ENCODE measurements around the gene KRTAP22-1.

The KRTAP22-1 gene

DNA sequence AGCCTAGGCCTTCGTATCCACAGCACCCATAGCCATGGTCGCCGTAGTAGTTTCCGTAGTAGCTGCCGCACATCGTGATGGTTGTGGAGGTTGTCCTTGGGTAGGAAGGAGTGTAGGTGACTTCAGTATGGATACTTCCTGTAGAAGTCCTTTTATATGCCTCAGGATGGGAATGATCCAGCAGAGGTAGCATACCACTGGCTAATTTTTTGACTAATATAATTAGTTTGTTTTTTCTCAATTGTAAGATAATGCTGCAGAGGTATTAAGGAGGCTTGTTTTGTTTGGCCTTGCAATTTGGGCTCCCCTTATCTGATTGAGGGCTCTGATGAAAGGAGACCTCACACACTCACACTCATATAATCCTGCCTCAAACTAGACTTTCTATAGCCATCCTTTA is 2.1 kb upstream of the KRTAP22-1 start, which contains the start of gene KRTAP6-2:
Gene KRTAP6-2 (minus strand): TSS at position 101 of the 400 bp plus-strand sequence. CDS start 28 bp downstream, at position 73.
- TF ChIP-seq, protein P1, sequence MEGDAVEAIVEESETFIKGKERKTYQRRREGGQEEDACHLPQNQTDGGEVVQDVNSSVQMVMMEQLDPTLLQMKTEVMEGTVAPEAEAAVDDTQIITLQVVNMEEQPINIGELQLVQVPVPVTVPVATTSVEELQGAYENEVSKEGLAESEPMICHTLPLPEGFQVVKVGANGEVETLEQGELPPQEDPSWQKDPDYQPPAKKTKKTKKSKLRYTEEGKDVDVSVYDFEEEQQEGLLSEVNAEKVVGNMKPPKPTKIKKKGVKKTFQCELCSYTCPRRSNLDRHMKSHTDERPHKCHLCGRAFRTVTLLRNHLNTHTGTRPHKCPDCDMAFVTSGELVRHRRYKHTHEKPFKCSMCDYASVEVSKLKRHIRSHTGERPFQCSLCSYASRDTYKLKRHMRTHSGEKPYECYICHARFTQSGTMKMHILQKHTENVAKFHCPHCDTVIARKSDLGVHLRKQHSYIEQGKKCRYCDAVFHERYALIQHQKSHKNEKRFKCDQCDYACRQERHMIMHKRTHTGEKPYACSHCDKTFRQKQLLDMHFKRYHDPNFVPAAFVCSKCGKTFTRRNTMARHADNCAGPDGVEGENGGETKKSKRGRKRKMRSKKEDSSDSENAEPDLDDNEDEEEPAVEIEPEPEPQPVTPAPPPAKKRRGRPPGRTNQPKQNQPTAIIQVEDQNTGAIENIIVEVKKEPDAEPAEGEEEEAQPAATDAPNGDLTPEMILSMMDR (IDR thresholded peaks at IDR 0.05; ENCODE audit: control insufficient read depth, extremely low read depth, insufficient read depth) = no peak
- no peak for DNase-seq (ENCODE audit: low read depth)
- no peak within 1 kb of the TSS for H3K4me3 ChIP-seq (ENCODE audit: low read depth, low read length)

DNA sequence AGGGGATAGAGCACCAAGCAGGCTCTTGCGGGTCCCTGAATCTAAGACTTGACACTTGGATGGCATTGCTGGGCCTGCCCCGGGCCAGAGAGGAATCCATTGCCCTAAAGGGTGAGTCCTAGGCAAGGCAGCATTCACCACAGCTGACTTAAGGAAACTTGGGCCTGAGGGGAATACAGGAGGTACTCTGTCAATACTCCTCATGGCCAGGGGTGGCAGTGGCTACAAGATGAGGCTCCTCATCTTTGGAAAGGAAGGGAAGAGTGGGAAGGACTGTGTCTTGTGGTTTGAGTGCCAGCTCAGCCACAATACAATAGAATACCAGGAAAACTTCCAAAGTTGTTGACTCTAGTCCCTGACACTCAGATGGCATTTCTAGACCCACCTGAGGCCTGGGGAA is 5.1 kb downstream of the KRTAP22-1 start:
- TF ChIP-seq, protein P1 (IDR thresholded peaks at IDR 0.05; ENCODE audit: control insufficient read depth, extremely low read depth, insufficient read depth) = no peak
- no peak for DNase-seq (ENCODE audit: low read depth)
- no peak overlapping the region for H3K4me3 ChIP-seq (ENCODE audit: low read depth, low read length)

DNA sequence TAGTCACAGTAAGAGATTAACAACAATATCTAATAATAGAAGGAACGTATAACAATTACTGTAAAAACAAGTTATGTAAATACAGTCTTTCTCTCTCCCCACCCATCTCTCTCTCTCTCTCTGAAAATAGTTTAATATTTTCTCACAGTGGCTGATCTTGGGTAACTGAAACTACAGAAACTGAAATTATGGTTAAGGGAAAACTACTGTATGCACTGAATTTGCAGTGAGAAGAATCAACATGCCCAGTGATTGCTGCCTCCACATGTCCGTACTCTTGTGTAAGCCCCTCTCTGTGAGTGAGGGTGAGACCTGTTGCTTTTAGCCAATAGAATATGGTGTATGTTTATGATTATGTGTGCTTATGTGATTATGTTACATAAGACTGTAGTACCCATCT is 11.2 kb downstream of the KRTAP22-1 start:
- no peak for DNase-seq (ENCODE audit: low read depth)
- no peak overlapping the region for H3K4me3 ChIP-seq (ENCODE audit: low read depth, low read length)
- TF ChIP-seq, protein P1 (IDR thresholded peaks at IDR 0.05; ENCODE audit: control insufficient read depth, extremely low read depth, insufficient read depth) = no peak

DNA sequence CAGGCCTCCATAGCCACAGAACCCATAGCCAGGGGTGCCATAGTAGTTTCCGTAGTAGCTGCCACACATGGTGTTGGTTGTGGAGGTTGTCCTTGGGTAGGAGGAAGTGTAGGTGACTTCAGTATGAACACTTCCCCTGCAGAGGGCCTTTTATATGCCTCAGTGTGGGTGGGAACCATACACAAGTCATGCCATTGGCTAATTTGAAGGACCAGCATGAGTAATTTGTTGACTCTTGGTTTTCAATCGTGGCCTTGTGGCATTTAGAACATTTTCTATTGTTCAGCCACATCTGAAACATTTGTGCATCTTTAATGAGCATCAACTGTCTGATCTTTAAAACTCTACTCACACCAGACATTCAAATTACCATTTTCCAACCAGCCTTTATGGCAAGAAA is 12.9 kb downstream of the KRTAP22-1 start, which contains the start of gene KRTAP6-1:
Gene KRTAP6-1 (minus strand): TSS at position 95 of the 400 bp plus-strand sequence. CDS start 26 bp downstream, at position 69.
- H3K4me3 ChIP-seq (ENCODE audit: low read depth, low read length) = no peak within 1 kb of the TSS
- TF ChIP-seq, protein P1 (IDR thresholded peaks at IDR 0.05; ENCODE audit: control insufficient read depth, extremely low read depth, insufficient read depth) = no peak
- no peak for DNase-seq (ENCODE audit: low read depth)

DNA sequence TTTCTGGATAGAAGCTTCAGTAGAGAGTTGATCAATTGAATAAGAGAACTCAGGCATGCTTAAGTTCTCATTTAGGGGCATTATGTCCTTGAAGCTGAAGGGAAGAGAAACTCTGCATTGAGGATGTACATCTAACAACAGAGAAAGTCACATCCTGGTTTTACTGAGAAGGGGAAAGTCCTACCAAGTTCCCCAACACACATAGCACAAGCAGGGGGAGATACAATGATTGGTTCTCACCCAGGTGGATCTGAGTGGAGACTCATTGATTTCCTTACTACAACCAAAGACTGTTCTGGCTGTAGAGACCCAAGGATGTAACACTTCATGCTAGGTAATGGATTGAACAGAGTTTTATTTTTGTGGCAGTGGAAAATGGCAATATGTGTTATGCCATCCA is 14.3 kb downstream of the KRTAP22-1 start:
- no peak for DNase-seq (ENCODE audit: low read depth)
- TF ChIP-seq, protein P1 (IDR thresholded peaks at IDR 0.05; ENCODE audit: control insufficient read depth, extremely low read depth, insufficient read depth) = no peak
- no peak overlapping the region for H3K4me3 ChIP-seq (ENCODE audit: low read depth, low read length)

DNA sequence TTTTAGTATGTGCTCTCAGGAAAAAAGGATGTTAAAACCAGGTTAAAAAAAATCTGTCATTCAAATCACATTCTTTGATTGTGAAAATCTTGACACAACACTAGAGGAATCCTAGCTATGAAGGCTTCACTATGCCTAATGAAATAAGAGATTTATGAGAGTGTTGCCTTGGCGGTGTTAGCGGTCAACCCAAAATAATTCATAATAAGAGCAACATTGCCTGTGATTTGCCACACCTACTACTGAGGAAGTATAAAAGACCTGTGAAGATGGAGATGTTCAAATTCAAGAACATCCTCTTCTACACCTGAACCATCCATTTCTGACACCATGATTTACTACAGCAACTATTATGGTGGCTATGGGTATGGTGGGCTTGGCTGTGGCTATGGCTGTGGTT is 15.2 kb downstream of the KRTAP22-1 start, which contains the start of gene KRTAP20-1:
Gene KRTAP20-1 (plus strand): TSS at position 301 of the 400 bp plus-strand sequence. CDS start 30 bp downstream, at position 331.
- DNase-seq (ENCODE audit: low read depth) = no peak
- TF ChIP-seq, protein P1 (IDR thresholded peaks at IDR 0.05; ENCODE audit: control insufficient read depth, extremely low read depth, insufficient read depth) = no peak
- H3K4me3 ChIP-seq (ENCODE audit: low read depth, low read length) = no peak within 1 kb of the TSS

DNA sequence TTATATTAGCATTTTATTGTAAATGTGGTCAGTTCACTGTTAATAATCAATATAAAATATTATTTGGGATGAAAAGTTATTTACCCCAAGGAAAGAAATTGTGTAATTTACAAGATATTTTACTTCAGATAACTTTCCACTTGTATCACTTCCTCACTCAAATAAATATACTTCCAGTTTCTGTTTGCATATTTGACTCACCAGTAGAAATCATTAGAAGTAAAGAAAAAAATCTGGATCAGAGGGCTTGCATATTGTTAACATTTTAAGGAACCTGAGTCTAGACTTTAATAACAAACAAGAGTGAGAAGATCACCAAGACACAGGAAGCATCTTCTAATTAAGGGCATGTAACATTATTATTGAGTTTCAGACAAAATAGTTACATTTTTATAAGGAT is 19.2 kb downstream of the KRTAP22-1 start:
- TF ChIP-seq, protein P1 (IDR thresholded peaks at IDR 0.05; ENCODE audit: control insufficient read depth, extremely low read depth, insufficient read depth) = no peak
- DNase-seq (ENCODE audit: low read depth) = no peak
- H3K4me3 ChIP-seq (ENCODE audit: low read depth, low read length) = no peak overlapping the region
